K562 (cell line): ENCODE measurements around the gene INO80C. TPM values are rescaled to one million over a fixed set of nuclear protein-coding genes. Genes with fewer than 3 reads are reported as not detected.

Experiments used
- ATAC-seq: fragments of 200-7000 bp; cut with Tn5 transposase; 3 replicates; pipeline ENCODE4 v1.9.1; 2020; ENCODE audit warnings: moderate library complexity
- BruUV-seq: library from RNA; stranded (reverse); fragments of 400-500 nt; replicated peaks from 2 replicates; lab custom pipeline; 2021; lab: Mats Ljungman, UMichigan
- CTCF ChIA-PET: fragments of 300-600 bp; formaldehyde crosslinking; extraction: SDS; loops from one replicate; lab custom pipeline; 2021; ENCODE audit warnings: low intra/inter-chr PET ratio; lab: Yijun Ruan, JAX
- POLR2A ChIA-PET: fragments of 300-600, 350-650 bp; sonication (Branson Sonifier 250); formaldehyde crosslinking; extraction: SDS; loops from one replicate; lab custom pipeline; 2021; ENCODE audit warnings: antibody characterized with exemption, inconsistent platforms; lab: Yijun Ruan, JAX
- DNase-seq, 4 experiments: peaks; one replicate each; pipeline versions ENCODE4 v3.0.0 to v3.0.0-alpha.2; 2011 to 2018; ENCODE audit warnings: low spot score in 3 of 4, mixed read lengths in 3 of 4; ENCODE audit errors: extremely low read depth in 1 of 4
- FAIRE-seq: peaks from 2 replicates; lab custom pipeline; 2011; peaks lifted over from hg19 to GRCh38; lab: Jason Lieb, UNC
- H2AFZ ChIP-seq: 2 replicates; pipeline ENCODE4 v1.6.0; 2011; ENCODE audit warnings: low read depth, low read length, control low read depth, inconsistent platforms
- H3K27ac ChIP-seq: fragments of 200-600 bp; 3 replicates; pipeline ENCODE4 v1.8.0; 2011; ENCODE audit warnings: low read depth, mild to moderate bottlenecking, control low read depth, inconsistent platforms, low read length, moderate library complexity, mixed read lengths; ENCODE audit errors: extremely low read depth
- H3K27me3 ChIP-seq, 2 experiments: fragments of 300-600 bp in 1 of 2; 2 replicates in 1 of 2; 3 replicates in 1 of 2; pipeline versions ENCODE4 v1.6.0 to v1.8.0; 2011; ENCODE audit warnings: inconsistent platforms in 2 of 2, low read length in 2 of 2, mild to moderate bottlenecking in 1 of 2, mixed read lengths in 1 of 2, moderate library complexity in 1 of 2; ENCODE audit not compliant: control insufficient read depth in 2 of 2, insufficient read depth in 2 of 2
- H3K36me3 ChIP-seq: fragments of 300-600 bp; 3 replicates; pipeline ENCODE4 v1.8.0; 2011; ENCODE audit warnings: mild to moderate bottlenecking, low read length, inconsistent platforms; ENCODE audit not compliant: control insufficient read depth, insufficient read depth
- H3K4me1 ChIP-seq, 2 experiments: fragments of 200-600 bp in 1 of 2; replicated peaks in 1 of 2; 2 replicates in 1 of 2; 3 replicates in 1 of 2; pipeline versions ENCODE4 v1.5.1 to v1.8.0; 2011; ENCODE audit warnings: inconsistent platforms in 2 of 2, low read length in 2 of 2, mild to moderate bottlenecking in 1 of 2, mixed read lengths in 1 of 2, moderate library complexity in 1 of 2; ENCODE audit not compliant: control insufficient read depth in 2 of 2, insufficient read depth in 2 of 2
- H3K4me2 ChIP-seq: 2 replicates; pipeline ENCODE4 v1.6.1; 2011; ENCODE audit warnings: low read length, control low read depth, inconsistent platforms, mixed read lengths; ENCODE audit not compliant: insufficient read depth
- H3K4me3 ChIP-seq: fragments of 200-600 bp; sonication (generic), shearing (Covaris generic); 2 replicates; pipeline ENCODE4 v1.5.1; 2016; ENCODE audit warnings: control low read depth, inconsistent platforms
- H3K79me2 ChIP-seq: fragments of 200-600 bp; 3 replicates; pipeline ENCODE4 v1.8.0; 2011; ENCODE audit warnings: low read length, inconsistent platforms; ENCODE audit not compliant: control insufficient read depth, insufficient read depth
- H3K9ac ChIP-seq, 2 experiments: 2 replicates each; pipeline versions ENCODE4 v1.6.0 to v1.6.1; 2011; ENCODE audit warnings: low read depth in 2 of 2, low read length in 2 of 2, control low read depth in 1 of 2, inconsistent platforms in 1 of 2, mild to moderate bottlenecking in 1 of 2, mixed read lengths in 1 of 2; ENCODE audit not compliant: insufficient read depth in 1 of 2
- H3K9me1 ChIP-seq: one replicate; pipeline ENCODE4 v1.6.0; 2011; ENCODE audit warnings: inconsistent platforms, mild to moderate bottlenecking, low read length, moderate library complexity; ENCODE audit not compliant: control insufficient read depth, insufficient read depth
- H3K9me3 ChIP-seq: replicated peaks from 2 replicates; pipeline ENCODE4 v1.5.1; 2011; ENCODE audit warnings: low read depth, low read length, inconsistent platforms; ENCODE audit not compliant: control insufficient read depth, insufficient read depth
- H4K20me1 ChIP-seq: replicated peaks from 2 replicates; pipeline ENCODE4 v1.6.1; 2011; ENCODE audit warnings: low read length, inconsistent platforms, mixed read lengths; ENCODE audit not compliant: control insufficient read depth, insufficient read depth
- CBFB ChIP-seq: sonication (generic); formaldehyde crosslinking; IDR thresholded peaks from 2 replicates; pipeline ENCODE4 v1.4.0; 2020; ENCODE audit warnings: mild to moderate bottlenecking, missing genetic modification reagents
- CHD4 ChIP-seq: fragments of 200-600 bp; sonication (generic); IDR thresholded peaks from 3 replicates; pipeline ENCODE4 v1.6.1; 2012; ENCODE audit warnings: low read depth, mild to moderate bottlenecking, mixed read lengths, low read length, inconsistent platforms; ENCODE audit not compliant: insufficient read depth, insufficient replicate concordance, poor library complexity, severe bottlenecking
- KDM4B ChIP-seq, 2 experiments: fragments of 450-650 bp in 1 of 2; sonication (generic) in 1 of 2; IDR thresholded peaks; 2 replicates each; pipeline ENCODE4 v1.6.1; 2016 to 2017; ENCODE audit warnings: borderline replicate concordance in 2 of 2, antibody characterized with exemption in 1 of 2, low read depth in 1 of 2, mild to moderate bottlenecking in 1 of 2
- MECOM ChIP-seq: fragments of 250-450 bp; sonication (Bioruptor Pico); IDR thresholded peaks from 2 replicates; pipeline ENCODE4 v1.8.0; 2022; ENCODE audit warnings: inconsistent platforms
- NBN ChIP-seq: fragments of 450-650 bp; IDR thresholded peaks from 2 replicates; pipeline ENCODE4 v1.6.1; 2016; ENCODE audit warnings: low read depth, mild to moderate bottlenecking
- POLR3G ChIP-seq: IDR thresholded peaks from 2 replicates; pipeline ENCODE4 v1.6.1; 2011; ENCODE audit not compliant: insufficient read length, insufficient replicate concordance; ENCODE audit errors: extremely low read depth
- RBM15 ChIP-seq: fragments of 200-400 bp; formaldehyde crosslinking; IDR thresholded peaks from 2 replicates; pipeline ENCODE4 v1.6.1; 2018; ENCODE audit warnings: mild to moderate bottlenecking, low read length, moderate library complexity; ENCODE audit not compliant: insufficient read depth
- U2AF2 ChIP-seq: fragments of 200-400 bp; formaldehyde crosslinking; optimal IDR thresholded peaks from 2 replicates; pipeline ENCODE3; 2017; ENCODE audit warnings: low read depth, mild to moderate bottlenecking, low read length
- ZNF431 ChIP-seq: sonication (generic); formaldehyde crosslinking; IDR thresholded peaks from 2 replicates; pipeline ENCODE4 v1.8.0; 2022; ENCODE audit warnings: mild to moderate bottlenecking, missing genetic modification reagents
- WGBS: fragments of 100-300 bp; shearing (Covaris generic); methylation state at CpG from one replicate; pipeline ENCODE4 v1.1.6; 2016; ENCODE audit warnings: low coverage, mixed read lengths; ENCODE audit not compliant: insufficient coverage; ENCODE audit errors: missing lambda C conversion rate; 5-methylcytosine and 5-hydroxymethylcytosine counted together
- in situ Hi-C: fragments of 300-500 bp; cut with MboI; formaldehyde crosslinking; loops from 4 replicates; pipeline ENCODE4 v1.15.0; 2018; ENCODE audit warnings: inconsistent platforms, mixed read lengths
- intact Hi-C: fragments of 100-400 bp; cut with micrococcal nuclease; formaldehyde crosslinking; loops from 2 replicates; pipeline ENCODE4 v1.14.2; 2022
- polyA plus RNA-seq, 8 experiments: library from polyadenylated mRNA; depleted of rRNA in 4 of 8; stranded (reverse) in 5 of 8; unstranded in 3 of 8; fragments of >200 nt; fragmentation: Nextera tagmentation in 2 of 8; fragmentation: Illumina TruSeq in 1 of 8; extraction: Ambion mirVana in 2 of 8; extraction: Trizol in 1 of 8; gene quantifications; 2 replicates each; pipeline versions ENCODE4 v1.2.1 to v1.2.3, GENCODE V29; 2011 to 2014; ENCODE audit warnings: inconsistent platforms in 1 of 8, missing spikeins in 1 of 8
- total RNA-seq, 7 experiments: library from RNA; depleted of rRNA in 6 of 7; stranded (reverse); fragments of >200 nt in 6 of 7; fragmentation: Illumina TruSeq in 2 of 7; extraction: Trizol in 2 of 7; gene quantifications; 2 replicates each; pipeline versions ENCODE4 v1.2.1 to v1.2.3, GENCODE V29; 2011 to 2021; ENCODE audit warnings: low replicate concordance in 1 of 7
- TF ChIP-seq, protein P1 (sequence below): sonication (generic); formaldehyde crosslinking; IDR thresholded peaks from 2 replicates; pipeline ENCODE4 v1.8.0; 2022; ENCODE audit warnings: missing genetic modification reagents, mild to moderate bottlenecking, borderline replicate concordance
- TF ChIP-seq, protein P2 (sequence below), 2 experiments: fragments of 150-350 bp in 1 of 2; IDR thresholded peaks; 2 replicates each; pipeline ENCODE4 v1.6.1; 2012 to 2016; ENCODE audit warnings: low read depth in 2 of 2, low read length in 2 of 2, mild to moderate bottlenecking in 1 of 2, moderate library complexity in 1 of 2
- TF ChIP-seq, protein P3 (sequence below), 3 experiments: fragments of 200-800 bp in 1 of 3; fragments of 250-450 bp in 1 of 3; fragments of 450-650 bp in 1 of 3; sonication (Bioruptor Pico) in 1 of 3; sonication (Bioruptor generic) in 1 of 3; formaldehyde crosslinking in 1 of 3; IDR thresholded peaks; 2 replicates each; pipeline versions ENCODE4 v1.6.1 to v1.8.0; 2016 to 2022; ENCODE audit warnings: mild to moderate bottlenecking in 2 of 3, missing genetic modification characterization in 2 of 3, missing compliant biosample characterization in 1 of 3, moderate library complexity in 1 of 3

Gene INO80C
- total and polyA plus RNA-seq, 9 of the 15 experiments (the other 6 are each of a cell fraction or from before 2014, with no cell fraction given), result 14.3 to 53.3 (median 46.6) TPM

DNA sequence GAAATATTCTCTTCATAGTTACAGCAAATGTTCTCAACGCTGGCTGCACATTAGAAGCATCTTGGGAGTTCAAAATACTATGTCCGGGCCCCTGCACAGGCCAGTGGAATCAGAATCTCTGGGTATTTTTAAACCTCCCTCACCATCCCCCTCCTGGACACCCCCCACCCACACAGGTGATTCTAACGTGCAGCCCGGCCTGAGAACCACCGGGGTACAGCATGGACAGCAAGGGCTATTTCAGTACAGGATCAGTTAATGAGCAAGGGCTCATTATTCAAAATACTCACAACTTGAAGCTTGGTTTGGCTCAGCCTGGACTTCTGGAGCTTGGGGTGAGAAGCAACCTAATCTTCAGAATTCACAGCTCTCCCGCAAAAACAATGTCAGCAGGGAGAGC, 31.4 kb downstream of the INO80C start:
- ATAC-seq (no peak), FAIRE-seq (no peak)
- no peak for TF ChIP-seq POLR3G
- TF ChIP-seq CBFB (CRISPR knock-in tag), result no peak
- TF ChIP-seq CHD4, result no peak
- TF ChIP-seq ZNF431 (CRISPR knock-in tag), result no peak
- TF ChIP-seq, protein P1, sequence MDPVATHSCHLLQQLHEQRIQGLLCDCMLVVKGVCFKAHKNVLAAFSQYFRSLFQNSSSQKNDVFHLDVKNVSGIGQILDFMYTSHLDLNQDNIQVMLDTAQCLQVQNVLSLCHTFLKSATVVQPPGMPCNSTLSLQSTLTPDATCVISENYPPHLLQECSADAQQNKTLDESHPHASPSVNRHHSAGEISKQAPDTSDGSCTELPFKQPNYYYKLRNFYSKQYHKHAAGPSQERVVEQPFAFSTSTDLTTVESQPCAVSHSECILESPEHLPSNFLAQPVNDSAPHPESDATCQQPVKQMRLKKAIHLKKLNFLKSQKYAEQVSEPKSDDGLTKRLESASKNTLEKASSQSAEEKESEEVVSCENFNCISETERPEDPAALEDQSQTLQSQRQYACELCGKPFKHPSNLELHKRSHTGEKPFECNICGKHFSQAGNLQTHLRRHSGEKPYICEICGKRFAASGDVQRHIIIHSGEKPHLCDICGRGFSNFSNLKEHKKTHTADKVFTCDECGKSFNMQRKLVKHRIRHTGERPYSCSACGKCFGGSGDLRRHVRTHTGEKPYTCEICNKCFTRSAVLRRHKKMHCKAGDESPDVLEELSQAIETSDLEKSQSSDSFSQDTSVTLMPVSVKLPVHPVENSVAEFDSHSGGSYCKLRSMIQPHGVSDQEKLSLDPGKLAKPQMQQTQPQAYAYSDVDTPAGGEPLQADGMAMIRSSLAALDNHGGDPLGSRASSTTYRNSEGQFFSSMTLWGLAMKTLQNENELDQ, result no peak
- TF ChIP-seq RBM15, result no peak
- TF ChIP-seq, protein P2, sequence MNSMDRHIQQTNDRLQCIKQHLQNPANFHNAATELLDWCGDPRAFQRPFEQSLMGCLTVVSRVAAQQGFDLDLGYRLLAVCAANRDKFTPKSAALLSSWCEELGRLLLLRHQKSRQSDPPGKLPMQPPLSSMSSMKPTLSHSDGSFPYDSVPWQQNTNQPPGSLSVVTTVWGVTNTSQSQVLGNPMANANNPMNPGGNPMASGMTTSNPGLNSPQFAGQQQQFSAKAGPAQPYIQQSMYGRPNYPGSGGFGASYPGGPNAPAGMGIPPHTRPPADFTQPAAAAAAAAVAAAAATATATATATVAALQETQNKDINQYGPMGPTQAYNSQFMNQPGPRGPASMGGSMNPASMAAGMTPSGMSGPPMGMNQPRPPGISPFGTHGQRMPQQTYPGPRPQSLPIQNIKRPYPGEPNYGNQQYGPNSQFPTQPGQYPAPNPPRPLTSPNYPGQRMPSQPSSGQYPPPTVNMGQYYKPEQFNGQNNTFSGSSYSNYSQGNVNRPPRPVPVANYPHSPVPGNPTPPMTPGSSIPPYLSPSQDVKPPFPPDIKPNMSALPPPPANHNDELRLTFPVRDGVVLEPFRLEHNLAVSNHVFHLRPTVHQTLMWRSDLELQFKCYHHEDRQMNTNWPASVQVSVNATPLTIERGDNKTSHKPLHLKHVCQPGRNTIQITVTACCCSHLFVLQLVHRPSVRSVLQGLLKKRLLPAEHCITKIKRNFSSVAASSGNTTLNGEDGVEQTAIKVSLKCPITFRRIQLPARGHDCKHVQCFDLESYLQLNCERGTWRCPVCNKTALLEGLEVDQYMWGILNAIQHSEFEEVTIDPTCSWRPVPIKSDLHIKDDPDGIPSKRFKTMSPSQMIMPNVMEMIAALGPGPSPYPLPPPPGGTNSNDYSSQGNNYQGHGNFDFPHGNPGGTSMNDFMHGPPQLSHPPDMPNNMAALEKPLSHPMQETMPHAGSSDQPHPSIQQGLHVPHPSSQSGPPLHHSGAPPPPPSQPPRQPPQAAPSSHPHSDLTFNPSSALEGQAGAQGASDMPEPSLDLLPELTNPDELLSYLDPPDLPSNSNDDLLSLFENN (IDR thresholded peaks at IDR 0.05; ENCODE audit: low read depth in 2 of 2, low read length in 2 of 2), result no peak
- TF ChIP-seq NBN, result no peak
- no peak for TF ChIP-seq MECOM (CRISPR knock-in tag)
- no peak for TF ChIP-seq KDM4B (IDR thresholded peaks at IDR 0.05; ENCODE audit: borderline replicate concordance in 2 of 2, low read depth in 1 of 2)
- TF ChIP-seq, protein P3, sequence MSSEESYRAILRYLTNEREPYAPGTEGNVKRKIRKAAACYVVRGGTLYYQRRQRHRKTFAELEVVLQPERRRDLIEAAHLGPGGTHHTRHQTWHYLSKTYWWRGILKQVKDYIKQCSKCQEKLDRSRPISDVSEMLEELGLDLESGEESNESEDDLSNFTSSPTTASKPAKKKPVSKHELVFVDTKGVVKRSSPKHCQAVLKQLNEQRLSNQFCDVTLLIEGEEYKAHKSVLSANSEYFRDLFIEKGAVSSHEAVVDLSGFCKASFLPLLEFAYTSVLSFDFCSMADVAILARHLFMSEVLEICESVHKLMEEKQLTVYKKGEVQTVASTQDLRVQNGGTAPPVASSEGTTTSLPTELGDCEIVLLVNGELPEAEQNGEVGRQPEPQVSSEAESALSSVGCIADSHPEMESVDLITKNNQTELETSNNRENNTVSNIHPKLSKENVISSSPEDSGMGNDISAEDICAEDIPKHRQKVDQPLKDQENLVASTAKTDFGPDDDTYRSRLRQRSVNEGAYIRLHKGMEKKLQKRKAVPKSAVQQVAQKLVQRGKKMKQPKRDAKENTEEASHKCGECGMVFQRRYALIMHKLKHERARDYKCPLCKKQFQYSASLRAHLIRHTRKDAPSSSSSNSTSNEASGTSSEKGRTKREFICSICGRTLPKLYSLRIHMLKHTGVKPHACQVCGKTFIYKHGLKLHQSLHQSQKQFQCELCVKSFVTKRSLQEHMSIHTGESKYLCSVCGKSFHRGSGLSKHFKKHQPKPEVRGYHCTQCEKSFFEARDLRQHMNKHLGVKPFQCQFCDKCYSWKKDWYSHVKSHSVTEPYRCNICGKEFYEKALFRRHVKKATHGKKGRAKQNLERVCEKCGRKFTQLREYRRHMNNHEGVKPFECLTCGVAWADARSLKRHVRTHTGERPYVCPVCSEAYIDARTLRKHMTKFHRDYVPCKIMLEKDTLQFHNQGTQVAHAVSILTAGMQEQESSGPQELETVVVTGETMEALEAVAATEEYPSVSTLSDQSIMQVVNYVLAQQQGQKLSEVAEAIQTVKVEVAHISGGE (CRISPR knock-in tag; IDR thresholded peaks at IDR 0.05), result no peak
- TF ChIP-seq U2AF2, result no peak

More for the DNA sequence above, 31.4 kb downstream of the INO80C start:
- H3K79me2 ChIP-seq, result no peaks in the 10 kb centered on the region
- H3K9me1 ChIP-seq, result peaks cover 2% of the 10 kb centered on the region
- CTCF ChIA-PET, result no interaction called here
- POLR2A ChIA-PET, result interaction anchor here (0.6 to 1.0 kb wide), 4 partner anchors 12 to 706 kb away, joined by 3 to 5 read pairs (median 4); partner anchors contain the start of gene INO80C
- H3K9me3 ChIP-seq, result no peaks in the 10 kb centered on the region
- H2AFZ ChIP-seq, result no peak overlapping the region
- H3K4me2 ChIP-seq, result no peak overlapping the region
- no peak overlapping the region for H3K27ac ChIP-seq
- H3K36me3 ChIP-seq, result no peaks in the 10 kb centered on the region
- peaks cover 3 to 32% of the 10 kb centered on the region in 2 experiments; a peak in 4 of 5 replicates for H3K4me1 ChIP-seq
- BruUV-seq, result no TSS peak
- intact Hi-C loops (no loop called here), in situ Hi-C loops (no loop called here)
- H4K20me1 ChIP-seq, result no peaks in the 10 kb centered on the region
- no peak for DNase-seq
- no peaks in the 10 kb centered on the region for H3K27me3 ChIP-seq
- H3K9ac ChIP-seq, result no peak overlapping the region
- 69% methylated on average over 6 of the region's 6 CpGs for WGBS
- H3K4me3 ChIP-seq, result no peak overlapping the region
